Measurements from ENCODE around the gene DCUN1D4. TPM values are rescaled to one million over a fixed set of nuclear protein-coding genes. Genes with fewer than 3 reads are reported as not detected.
"Not testable (repeated sequence)": the region's sequence is repeated elsewhere in the genome, so short reads cannot be mapped to it uniquely, and the experiment has no call there.

The DCUN1D4 gene
- total RNA-seq, 2 donors from 2014 or later, result 45.6 to 46.7 TPM

DNA sequence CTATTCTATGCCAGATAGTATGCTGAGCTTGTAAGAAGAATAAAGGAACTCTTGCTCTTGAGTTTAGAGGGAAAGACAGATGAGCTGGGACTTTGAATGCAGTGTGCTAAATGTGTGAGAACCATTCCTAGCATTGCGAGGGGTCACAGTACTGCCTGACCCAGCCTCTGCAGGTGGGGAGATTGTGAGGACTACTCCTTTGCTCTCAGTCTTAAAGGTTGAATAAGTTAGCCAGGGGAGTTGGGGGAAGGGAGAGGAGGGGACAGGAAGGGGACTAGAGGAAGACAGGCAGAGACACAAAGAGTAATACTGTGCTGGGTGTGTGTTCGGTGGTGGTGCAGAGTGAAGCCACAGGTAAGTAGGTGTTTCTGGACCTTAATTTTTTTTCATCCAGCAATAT, 41.7 kb downstream of the DCUN1D4 start:
- H3K4me3 Mint-ChIP-seq, result no peak overlapping the region

DNA sequence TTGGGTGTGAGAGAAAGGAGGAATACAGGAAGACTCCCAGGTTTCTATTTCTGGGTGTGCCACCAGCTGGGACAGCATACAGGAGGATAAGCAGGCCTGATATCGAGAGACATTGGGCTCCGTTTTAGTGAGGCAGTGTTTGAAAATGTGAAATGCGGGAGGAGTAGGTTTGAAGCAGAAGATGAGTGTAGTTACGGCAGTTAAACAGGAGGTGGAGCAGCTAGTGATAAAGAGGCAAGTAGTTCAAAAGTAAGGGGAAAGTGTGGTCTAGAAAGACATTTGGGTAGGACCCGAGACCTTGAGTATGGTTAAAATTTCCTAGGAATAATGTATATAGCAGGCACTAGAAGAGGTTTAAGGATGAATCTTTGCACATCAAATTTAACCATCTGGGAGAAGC, 42.4 kb downstream of the DCUN1D4 start:
- Mint-ChIP-seq H3K4me1 (ENCODE audit: low read depth) (no peaks in the 10 kb centered on the region), H3K9me3 (no peaks in the 10 kb centered on the region), H3K36me3 (ENCODE audit: insufficient read depth in 2 of 2) (peaks cover 3 to 25% of the 10 kb centered on the region in 2 donors), H3K27ac (peak overlapping the region; percentile 1), H3K4me3 (no peak overlapping the region), H3K27me3 (ENCODE audit: low read depth) (no peaks in the 10 kb centered on the region)
- ATAC-seq (replicated peaks in 1 of 2) (no peak), DNase-seq (no peak)

More for the DNA sequence above, 41.7 kb downstream of the DCUN1D4 start:
- no peaks in the 10 kb centered on the region for H3K27me3 Mint-ChIP-seq (ENCODE audit: low read depth)
- H3K4me1 Mint-ChIP-seq (ENCODE audit: low read depth), result no peaks in the 10 kb centered on the region
- H3K9me3 Mint-ChIP-seq, result no peaks in the 10 kb centered on the region
- peaks cover 3 to 22% of the 10 kb centered on the region in 2 donors for H3K36me3 Mint-ChIP-seq (ENCODE audit: insufficient read depth in 2 of 2)
- ATAC-seq (replicated peaks in 1 of 2) (no peak), DNase-seq (no peak)
- peak overlapping the region; percentile 1 for H3K27ac Mint-ChIP-seq

- Mint-ChIP-seq H3K27me3 (ENCODE audit: low read depth) (no peaks in the 10 kb centered on the region), H3K27ac (no peak overlapping the region), H3K4me1 (ENCODE audit: low read depth) (peaks cover 8% of the 10 kb centered on the region), H3K4me3 (no peak overlapping the region), H3K9me3 (no peaks in the 10 kb centered on the region), H3K36me3 (ENCODE audit: insufficient read depth in 2 of 2) (peaks cover 3 to 14% of the 10 kb centered on the region in 2 donors)
- ATAC-seq (replicated peaks in 1 of 2), result no peak
- no peak for DNase-seq
Observed at GRCh38 chr4:51890760-51891159, 47.8 kb downstream of the DCUN1D4 start.

DNA sequence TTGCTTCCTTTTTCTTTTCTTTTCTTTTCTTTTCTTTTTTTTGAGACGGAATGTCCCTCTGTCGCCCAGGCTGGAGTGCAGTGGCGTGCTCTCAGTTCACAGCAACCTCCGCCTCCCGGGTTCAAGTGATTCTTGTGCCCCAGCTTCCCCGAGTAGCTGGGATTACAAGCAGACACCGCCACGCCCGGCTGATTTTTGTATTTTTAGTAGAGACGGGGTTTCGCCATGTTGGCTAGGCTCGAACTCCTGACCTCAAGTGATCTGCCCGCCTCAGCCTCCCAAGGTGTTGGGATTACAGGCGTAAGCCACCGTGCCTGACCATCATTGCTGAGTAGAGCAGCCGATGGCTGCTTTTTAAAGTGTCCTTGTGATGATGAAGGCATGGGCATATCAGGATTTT, 50.4 kb downstream of the DCUN1D4 start:
- H3K27ac Mint-ChIP-seq; H3K4me3 Mint-ChIP-seq; ATAC-seq (replicated peaks in 1 of 2); H3K27me3 Mint-ChIP-seq (ENCODE audit: low read depth); DNase-seq; H3K9me3 Mint-ChIP-seq: not testable (repeated sequence)
- Mint-ChIP-seq H3K4me1 (ENCODE audit: low read depth) (peaks cover 21% of the 10 kb centered on the region), H3K36me3 (ENCODE audit: insufficient read depth in 2 of 2) (peaks cover 4 to 17% of the 10 kb centered on the region in 2 donors)

- ATAC-seq (replicated peaks in 1 of 2) (no peak), DNase-seq (no peak)
- H3K9me3 Mint-ChIP-seq, result no peaks in the 10 kb centered on the region
- no peaks in the 10 kb centered on the region for H3K27me3 Mint-ChIP-seq (ENCODE audit: low read depth)
- peaks cover 4 to 17% of the 10 kb centered on the region in 2 donors for H3K36me3 Mint-ChIP-seq (ENCODE audit: insufficient read depth in 2 of 2)
- no peak overlapping the region for H3K4me3 Mint-ChIP-seq
- no peak overlapping the region for H3K27ac Mint-ChIP-seq
- peaks cover 21% of the 10 kb centered on the region for H3K4me1 Mint-ChIP-seq (ENCODE audit: low read depth)
Observed at GRCh38 chr4:51894059-51894645, 51.2 kb downstream of the DCUN1D4 start.

- Mint-ChIP-seq H3K4me1 (ENCODE audit: low read depth) (peaks cover 21% of the 10 kb centered on the region), H3K4me3 (no peak overlapping the region), H3K27me3 (ENCODE audit: low read depth) (no peaks in the 10 kb centered on the region), H3K9me3 (no peaks in the 10 kb centered on the region), H3K27ac (peak overlapping the region; percentile 84), H3K36me3 (ENCODE audit: insufficient read depth in 2 of 2) (peaks cover 4 to 19% of the 10 kb centered on the region in 2 donors)
- peak in 1 of 2 donors; percentile 41 for ATAC-seq (replicated peaks in 1 of 2)
- DNase-seq, result no peak
Observed at GRCh38 chr4:51895158-51895557, 52.2 kb downstream of the DCUN1D4 start.

DNA sequence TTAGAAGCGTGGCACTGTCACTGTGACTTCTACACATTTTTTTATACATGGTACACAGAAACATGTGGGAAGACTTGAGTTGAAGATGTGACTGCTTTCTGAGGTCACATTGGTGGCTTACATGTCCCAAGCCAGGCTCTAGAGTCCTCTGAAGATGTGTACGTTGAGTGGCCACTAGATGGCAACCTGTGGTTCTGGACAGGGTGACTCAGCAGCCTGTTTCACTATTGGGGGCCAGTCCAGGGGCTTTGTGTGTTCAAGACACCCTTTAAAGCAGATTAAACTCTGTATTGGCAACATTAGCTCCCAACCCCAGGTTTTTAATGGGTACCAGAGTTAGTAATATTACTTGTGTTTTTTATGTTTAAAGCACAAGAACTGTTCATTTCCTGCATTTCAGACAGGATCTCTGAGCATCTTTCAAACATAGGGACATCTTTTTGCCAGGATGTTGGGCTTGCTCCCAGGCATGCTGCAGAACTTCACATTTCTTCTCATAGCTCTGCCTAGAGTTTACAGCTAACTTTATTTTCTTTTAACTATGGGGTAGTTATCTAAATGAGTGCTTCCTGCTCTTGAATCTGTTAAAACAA, 53.0 kb downstream of the DCUN1D4 start:
- peak; percentile 50 to 60 for DNase-seq
- H3K36me3 Mint-ChIP-seq (ENCODE audit: insufficient read depth in 2 of 2), result peaks cover 4 to 17% of the 10 kb centered on the region in 2 donors
- ATAC-seq (replicated peaks in 1 of 2), result peak; percentile 99
- no peaks in the 10 kb centered on the region for H3K9me3 Mint-ChIP-seq
- peaks cover 21% of the 10 kb centered on the region for H3K4me1 Mint-ChIP-seq (ENCODE audit: low read depth)
- no peak overlapping the region for H3K27ac Mint-ChIP-seq
- H3K4me3 Mint-ChIP-seq, result no peak overlapping the region
- no peaks in the 10 kb centered on the region for H3K27me3 Mint-ChIP-seq (ENCODE audit: low read depth)

DNA sequence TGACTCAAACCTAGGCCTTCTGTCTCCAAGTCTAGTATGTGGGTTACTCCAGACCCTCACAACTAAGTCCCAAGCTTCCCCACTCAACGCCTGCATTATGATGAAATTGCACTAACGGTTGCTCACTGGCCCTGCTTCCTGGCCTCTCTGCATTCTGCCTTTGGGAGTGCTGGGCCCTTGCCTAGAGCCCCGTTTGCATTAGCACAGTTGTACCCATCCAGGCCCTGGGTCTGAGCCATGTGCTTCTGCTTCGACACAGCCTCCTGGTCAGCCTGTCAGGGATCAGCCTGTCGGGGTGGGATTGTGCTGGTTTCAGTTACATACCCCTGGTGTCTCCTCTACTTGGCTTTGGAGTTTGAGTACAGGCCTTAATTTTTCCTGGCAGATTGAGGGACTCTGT, 58.4 kb downstream of the DCUN1D4 start:
- DNase-seq (no peak), ATAC-seq (replicated peaks in 1 of 2) (no peak)
- Mint-ChIP-seq H3K9me3 (no peaks in the 10 kb centered on the region), H3K36me3 (ENCODE audit: insufficient read depth in 2 of 2) (peaks cover 10 to 32% of the 10 kb centered on the region in 2 donors), H3K27me3 (ENCODE audit: low read depth) (no peaks in the 10 kb centered on the region), H3K4me3 (no peak overlapping the region), H3K4me1 (ENCODE audit: low read depth) (peaks cover 12% of the 10 kb centered on the region), H3K27ac (no peak overlapping the region)

- Mint-ChIP-seq H3K9me3 (no peaks in the 10 kb centered on the region), H3K4me1 (ENCODE audit: low read depth) (peaks cover 5% of the 10 kb centered on the region), H3K27me3 (ENCODE audit: low read depth) (no peaks in the 10 kb centered on the region), H3K4me3 (no peak overlapping the region), H3K27ac (no peak overlapping the region), H3K36me3 (ENCODE audit: insufficient read depth in 2 of 2) (peaks cover 12 to 28% of the 10 kb centered on the region in 2 donors)
- DNase-seq (peak in 1 of 2 donors; percentile 3), ATAC-seq (replicated peaks in 1 of 2) (peak; percentile 68 to 84)
Observed at GRCh38 chr4:51906167-51906958, 63.4 kb downstream of the DCUN1D4 start.

DNA sequence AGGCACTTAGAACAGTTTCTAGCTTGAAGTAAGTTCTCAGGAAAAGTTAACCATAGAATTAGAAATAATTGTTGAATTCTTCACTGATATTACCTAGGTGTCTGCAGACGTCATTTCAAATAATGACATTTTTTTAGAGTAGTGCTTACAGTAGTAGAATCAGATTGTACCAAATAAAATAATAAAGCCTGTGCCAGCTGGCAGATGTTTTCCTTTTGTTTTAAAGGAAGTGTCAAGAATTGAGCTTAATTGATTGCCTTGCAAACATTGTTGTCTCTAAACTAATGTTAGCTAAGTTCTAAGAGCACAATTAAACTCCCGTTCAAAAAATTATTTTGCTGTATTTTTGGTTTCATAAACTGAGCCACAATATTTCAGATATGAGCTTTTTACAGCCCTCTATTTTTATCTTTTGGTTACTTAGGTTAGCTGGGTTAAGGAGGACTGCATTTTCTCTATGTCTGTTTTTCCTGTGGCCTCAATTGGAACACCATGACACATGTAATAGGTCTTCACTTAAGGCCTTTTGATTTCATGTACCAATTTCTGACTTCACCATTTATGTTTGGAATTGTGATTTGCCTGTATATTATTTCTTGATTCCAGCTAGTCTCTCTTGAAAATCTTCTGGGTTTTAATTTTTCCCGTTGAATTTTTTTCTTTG, 64.2 kb downstream of the DCUN1D4 start:
- H3K36me3 Mint-ChIP-seq (ENCODE audit: insufficient read depth in 2 of 2), result peaks cover 12 to 29% of the 10 kb centered on the region in 2 donors
- no peak for DNase-seq

GRCh38 chr4:51909236-51909703, 66.3 kb downstream of the DCUN1D4 start:
- Mint-ChIP-seq H3K27me3 (ENCODE audit: low read depth) (no peaks in the 10 kb centered on the region), H3K36me3 (ENCODE audit: insufficient read depth in 2 of 2) (peaks cover 13 to 26% of the 10 kb centered on the region in 2 donors)
- no peak for ATAC-seq (replicated peaks in 1 of 2)

More for the DNA sequence above, 64.2 kb downstream of the DCUN1D4 start:
- peaks cover 5% of the 10 kb centered on the region for H3K4me1 Mint-ChIP-seq (ENCODE audit: low read depth)
- no peaks in the 10 kb centered on the region for H3K9me3 Mint-ChIP-seq
- H3K27ac Mint-ChIP-seq, result peak overlapping the region; percentile 22
- H3K4me3 Mint-ChIP-seq, result no peak overlapping the region
- H3K27me3 Mint-ChIP-seq (ENCODE audit: low read depth), result no peaks in the 10 kb centered on the region
- ATAC-seq (replicated peaks in 1 of 2), result no peak

GRCh38 chr4:51918251-51918650, 75.3 kb downstream of the DCUN1D4 start:
- no peaks in the 10 kb centered on the region for H3K27me3 Mint-ChIP-seq (ENCODE audit: low read depth)
- peaks cover 6 to 9% of the 10 kb centered on the region in 2 donors for H3K9me3 Mint-ChIP-seq
- no peaks in the 10 kb centered on the region for H3K4me1 Mint-ChIP-seq (ENCODE audit: low read depth)
- DNase-seq, result no peak
- peaks cover 4 to 17% of the 10 kb centered on the region in 2 donors for H3K36me3 Mint-ChIP-seq (ENCODE audit: insufficient read depth in 2 of 2)
- no peak overlapping the region for H3K27ac Mint-ChIP-seq
- H3K4me3 Mint-ChIP-seq, result no peak overlapping the region
- no peak for ATAC-seq (replicated peaks in 1 of 2)

More at GRCh38 chr4:51909236-51909703, 66.3 kb downstream of the DCUN1D4 start:
- DNase-seq, result no peak
- Mint-ChIP-seq H3K4me1 (ENCODE audit: low read depth) (peaks cover 5% of the 10 kb centered on the region), H3K27ac (no peak overlapping the region), H3K9me3 (no peaks in the 10 kb centered on the region), H3K4me3 (no peak overlapping the region)

GRCh38 chr4:51923343-51923742, 80.4 kb downstream of the DCUN1D4 start:
- no peaks in the 10 kb centered on the region for H3K4me1 Mint-ChIP-seq (ENCODE audit: low read depth)
- H3K27ac Mint-ChIP-seq, result no peak overlapping the region
- no peaks in the 10 kb centered on the region for H3K27me3 Mint-ChIP-seq (ENCODE audit: low read depth)
- H3K9me3 Mint-ChIP-seq, result peaks cover 3 to 9% of the 10 kb centered on the region in 2 donors
- no peak for DNase-seq
- H3K36me3 Mint-ChIP-seq (ENCODE audit: insufficient read depth in 2 of 2), result no peaks in the 10 kb centered on the region
- no peak for ATAC-seq (replicated peaks in 1 of 2)
- no peak overlapping the region for H3K4me3 Mint-ChIP-seq

All from activated T-cell treated with anti-CD3 and anti-CD28 coated beads, Interleukin-2, amount 50 U/mL, for 72 hours (primary cell).